Jurkat, Clone E6-1 (cell line): ENCODE results near the gene C4orf36.

Experiments used
- DNase-seq: peaks from one replicate; pipeline ENCODE4 v3.0.0-alpha.2; 2011; ENCODE audit warnings: low read depth, low spot score
- H3K4me3 ChIP-seq: 2 replicates; pipeline ENCODE4 v1.5.1; 2011; ENCODE audit warnings: mild to moderate bottlenecking, low read length, control low read depth, moderate library complexity

The C4orf36 gene

DNA sequence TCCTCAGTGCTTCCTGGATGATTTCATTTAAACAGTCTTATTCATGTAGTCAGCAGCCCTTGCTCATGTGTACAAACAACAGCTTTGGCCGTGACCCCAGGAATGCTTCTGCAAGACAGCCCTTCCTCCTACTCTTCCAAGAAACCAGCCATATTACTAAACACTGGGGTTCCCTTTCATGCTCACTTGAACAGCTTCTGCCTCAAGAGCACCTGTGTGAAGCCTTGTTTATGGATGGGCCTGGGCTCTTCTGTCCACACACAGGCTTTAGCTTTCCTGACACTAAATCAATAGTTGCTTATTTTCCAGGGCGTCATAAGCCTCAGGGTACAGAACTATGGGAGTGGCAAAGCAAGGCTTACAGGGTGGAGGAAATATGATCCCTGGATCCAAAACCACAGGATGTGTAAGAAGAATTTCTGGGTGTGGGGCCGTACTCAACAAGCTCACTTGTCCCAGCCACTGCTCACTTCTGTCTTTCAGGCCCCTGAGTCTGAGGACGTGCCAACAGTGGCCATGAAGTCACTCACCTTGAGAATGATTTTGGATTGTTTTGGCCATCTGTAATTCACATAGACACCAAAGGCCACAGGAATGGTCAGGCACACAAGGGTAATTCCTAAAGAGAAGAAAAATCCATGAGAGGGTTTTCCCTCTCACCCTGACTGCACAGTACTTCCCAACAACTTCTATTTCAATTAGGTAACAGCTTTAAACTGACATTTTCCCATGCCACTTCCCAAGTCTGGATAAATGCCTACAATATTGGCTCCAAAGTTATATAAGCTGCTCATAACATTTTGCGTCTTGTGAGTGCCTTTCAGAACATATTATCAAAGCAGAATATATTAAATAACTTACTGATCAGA, 60.7 kb downstream of the C4orf36 start:
- DNase-seq = no peak
- no peak overlapping the region for H3K4me3 ChIP-seq
